ENCODE results near the gene EPS8. TPM values are rescaled to one million over a fixed set of nuclear protein-coding genes. Genes with fewer than 3 reads are reported as not detected.

Gene EPS8
- total RNA-seq = 75.7 TPM

GRCh38 chr12:15789220-15790171, at the start of gene EPS8:
Gene EPS8, minus strand, starts transcription at chr12:15789388. Its CDS starts 106,437 bp downstream, at chr12:15682951.

Small RNA genes lying within 50 kb of the gene (small RNA-seq; reads per million reads assigned to genes)
- not detected for gene RNU6-251P (ENCODE audit: low replicate concordance)

Other genes with a start within 250 kb of the EPS8 start
- 66.4 TPM for gene STRAP, start 93.0 kb upstream of the EPS8 start, total RNA-seq
- 30.3 TPM for gene DERA, start 121.9 kb upstream of the EPS8 start, total RNA-seq

Measured in metanephros (tissue), 2 donors.